Measurements from ENCODE around the gene MAP1LC3B.
"Not testable (repeated sequence)": the region's sequence is repeated elsewhere in the genome, so short reads cannot be mapped to it uniquely, and the experiment has no call there.

MAP1LC3B gene

DNA sequence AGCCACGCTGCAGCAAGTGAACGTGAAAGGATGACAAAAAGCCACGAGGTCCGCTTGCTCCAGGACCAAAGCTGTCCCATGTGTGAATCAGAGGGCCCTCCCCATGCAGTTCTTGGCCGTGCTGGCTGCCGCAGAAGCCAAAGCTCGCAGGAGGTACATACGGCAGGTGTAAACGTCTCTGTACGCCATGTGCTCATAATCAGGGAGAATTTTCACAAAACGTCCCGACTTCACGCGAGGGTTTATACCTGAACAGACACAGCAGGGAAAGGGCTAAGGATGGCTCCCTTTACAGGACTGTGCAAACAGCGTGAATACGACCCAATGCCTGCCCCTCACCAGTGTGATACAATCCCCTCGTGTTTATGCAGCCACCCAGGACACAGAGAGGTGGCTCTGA is 33.9 kb upstream of the MAP1LC3B start:
- no peak overlapping the region for H3K4me3 ChIP-seq (ENCODE audit: low read depth, low read length)
- DNase-seq (ENCODE audit: low read depth, low spot score) = no peak
- POLR2A ChIA-PET = no interaction called here
- TF ChIP-seq, protein P1, sequence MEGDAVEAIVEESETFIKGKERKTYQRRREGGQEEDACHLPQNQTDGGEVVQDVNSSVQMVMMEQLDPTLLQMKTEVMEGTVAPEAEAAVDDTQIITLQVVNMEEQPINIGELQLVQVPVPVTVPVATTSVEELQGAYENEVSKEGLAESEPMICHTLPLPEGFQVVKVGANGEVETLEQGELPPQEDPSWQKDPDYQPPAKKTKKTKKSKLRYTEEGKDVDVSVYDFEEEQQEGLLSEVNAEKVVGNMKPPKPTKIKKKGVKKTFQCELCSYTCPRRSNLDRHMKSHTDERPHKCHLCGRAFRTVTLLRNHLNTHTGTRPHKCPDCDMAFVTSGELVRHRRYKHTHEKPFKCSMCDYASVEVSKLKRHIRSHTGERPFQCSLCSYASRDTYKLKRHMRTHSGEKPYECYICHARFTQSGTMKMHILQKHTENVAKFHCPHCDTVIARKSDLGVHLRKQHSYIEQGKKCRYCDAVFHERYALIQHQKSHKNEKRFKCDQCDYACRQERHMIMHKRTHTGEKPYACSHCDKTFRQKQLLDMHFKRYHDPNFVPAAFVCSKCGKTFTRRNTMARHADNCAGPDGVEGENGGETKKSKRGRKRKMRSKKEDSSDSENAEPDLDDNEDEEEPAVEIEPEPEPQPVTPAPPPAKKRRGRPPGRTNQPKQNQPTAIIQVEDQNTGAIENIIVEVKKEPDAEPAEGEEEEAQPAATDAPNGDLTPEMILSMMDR (IDR thresholded peaks at IDR 0.05; ENCODE audit: insufficient read depth, low read length, missing control alignments) = no peak
- CTCF ChIA-PET = interaction anchor here (1.0 to 1.9 kb wide), 2 partner anchors 9 to 60 kb away, joined by 3 to 4 read pairs; no protein-coding TSS in a partner anchor

DNA sequence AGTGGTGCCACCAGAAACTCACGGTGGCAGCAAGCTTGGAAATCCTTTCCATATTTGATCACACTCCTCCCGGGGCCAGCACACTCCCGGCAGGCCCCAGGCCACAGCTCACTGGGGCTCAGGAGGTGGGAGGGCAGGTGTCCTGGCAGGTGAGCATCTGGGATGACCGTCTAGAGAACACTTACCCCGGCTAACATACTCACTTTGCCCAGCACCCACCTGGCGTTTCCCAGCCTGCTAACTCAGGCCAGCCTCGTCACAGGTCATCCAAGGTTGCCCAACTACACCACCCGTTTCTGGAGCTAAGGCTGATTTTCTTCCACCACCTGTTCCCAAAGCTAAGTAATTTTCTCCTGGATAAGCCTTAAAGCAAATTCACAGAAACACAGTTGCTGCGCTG is 33.4 kb upstream of the MAP1LC3B start:
- ChIA-PET POLR2A (no interaction called here), CTCF (interaction anchor here (1.9 kb wide), 1 partner anchor 61 kb away, joined by 4 read pairs; no protein-coding TSS in a partner anchor)
- DNase-seq (ENCODE audit: low read depth, low spot score) = no peak
- no peak overlapping the region for H3K4me3 ChIP-seq (ENCODE audit: low read depth, low read length)
- TF ChIP-seq, protein P1 (IDR thresholded peaks at IDR 0.05; ENCODE audit: insufficient read depth, low read length, missing control alignments) = no peak

DNA sequence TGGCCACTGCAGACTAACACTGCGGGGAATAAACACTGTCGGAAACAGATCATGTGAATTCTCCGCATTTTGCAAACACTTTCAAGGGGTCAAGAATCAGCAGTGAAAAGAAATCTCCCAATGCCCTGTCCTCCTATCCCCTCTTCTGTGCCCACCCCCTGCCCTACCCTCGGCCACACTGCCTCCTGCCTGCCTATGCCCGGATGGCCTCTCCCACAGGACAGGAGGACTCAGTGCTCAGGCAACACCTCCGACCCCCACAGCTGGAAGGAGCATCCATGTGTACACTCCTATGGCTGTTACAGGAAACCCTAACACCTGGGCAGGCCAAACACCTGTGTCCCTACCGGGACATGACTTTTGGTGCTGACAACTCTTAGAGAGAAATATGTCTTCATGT is 33.0 kb upstream of the MAP1LC3B start:
- no peak for DNase-seq (ENCODE audit: low read depth, low spot score)
- TF ChIP-seq, protein P1 (IDR thresholded peaks at IDR 0.05; ENCODE audit: insufficient read depth, low read length, missing control alignments) = no peak
- CTCF ChIA-PET = interaction anchor here (1.9 kb wide), 1 partner anchor 61 kb away, joined by 4 read pairs; no protein-coding TSS in a partner anchor
- POLR2A ChIA-PET = no interaction called here
- H3K4me3 ChIP-seq (ENCODE audit: low read depth, low read length) = no peak overlapping the region

DNA sequence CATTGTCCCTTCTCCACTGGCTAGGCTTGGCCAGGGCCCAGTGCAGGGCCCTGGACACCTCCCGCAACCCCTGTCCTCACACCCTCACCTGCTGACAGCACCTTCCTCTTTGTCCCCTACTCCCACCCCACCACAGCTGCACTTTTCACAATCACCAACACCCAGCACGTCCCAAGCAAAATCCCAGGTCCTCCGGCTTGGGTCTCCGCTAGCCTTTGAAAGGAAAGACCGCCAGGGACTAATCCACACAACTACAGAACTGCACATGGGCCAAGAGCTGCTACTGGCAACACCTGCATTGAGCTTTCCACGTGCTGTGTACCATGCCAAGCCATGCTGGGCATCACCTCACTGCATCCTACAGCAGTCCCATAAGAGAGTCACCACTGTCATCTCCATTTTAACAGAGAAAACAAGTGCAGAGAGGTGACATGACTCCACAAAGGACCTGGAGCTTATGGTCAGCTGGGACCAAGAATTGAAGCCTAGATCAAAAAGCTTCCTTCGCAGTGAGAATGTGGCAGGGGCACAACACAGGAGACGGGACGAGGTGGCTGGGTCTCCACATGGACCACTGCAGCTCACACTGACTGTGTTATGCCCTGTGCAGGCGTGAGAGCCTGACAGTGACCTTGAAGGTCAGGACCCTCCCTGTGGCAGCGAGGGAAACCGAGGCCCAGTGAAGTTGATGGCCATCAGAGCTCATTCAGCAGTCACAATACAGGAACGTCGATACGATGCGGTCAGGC is 31.1 kb upstream of the MAP1LC3B start:
- no peak for DNase-seq (ENCODE audit: low read depth, low spot score)
- CTCF ChIA-PET = interaction anchor here (0.7 to 2.1 kb wide), 5 partner anchors 12 to 298 kb away, joined by 3 to 5 read pairs (median 3); partner anchors contain the start of gene C16orf95
- POLR2A ChIA-PET = no interaction called here
- TF ChIP-seq, protein P1 (IDR thresholded peaks at IDR 0.05; ENCODE audit: insufficient read depth, low read length, missing control alignments) = no peak
- H3K4me3 ChIP-seq (ENCODE audit: low read depth, low read length) = no peak overlapping the region

DNA sequence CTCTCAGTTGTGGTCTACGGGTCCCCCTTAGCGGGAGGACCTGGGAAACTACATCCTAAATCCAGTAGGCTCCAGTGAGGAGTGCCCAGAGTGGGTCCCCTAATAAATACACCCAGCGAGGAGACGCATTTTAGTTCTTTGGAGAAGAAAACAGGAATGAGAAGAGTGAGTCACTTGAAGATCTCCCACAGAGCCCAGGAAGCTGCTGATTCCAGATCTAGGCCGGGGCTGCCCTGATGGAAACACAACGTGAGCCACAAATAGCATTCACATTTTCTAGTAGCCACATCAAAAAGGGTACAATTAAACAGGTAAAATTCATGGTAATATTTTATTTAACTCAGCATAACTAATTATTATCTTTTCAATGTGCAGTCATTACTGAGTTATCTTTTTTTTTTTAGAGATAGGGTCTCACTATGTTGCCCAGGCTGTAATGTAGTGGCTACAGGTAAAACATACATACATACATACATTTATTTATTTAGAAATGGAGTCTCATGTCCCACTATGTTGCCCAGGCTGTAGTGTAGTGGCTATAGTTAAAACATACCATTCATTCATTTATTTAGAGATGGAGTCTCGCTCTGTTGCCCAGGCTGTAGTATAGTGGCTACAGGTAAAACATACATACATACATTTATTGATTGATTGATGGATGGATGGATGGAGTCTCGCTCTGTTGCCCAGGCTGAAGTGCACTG is 30.1 kb upstream of the MAP1LC3B start:
- POLR2A ChIA-PET = no interaction called here
- H3K4me3 ChIP-seq (ENCODE audit: low read depth, low read length) = no peak overlapping the region
- CTCF ChIA-PET = interaction anchor here (0.7 to 1.6 kb wide), 4 partner anchors 11 to 37 kb away, joined by 3 to 4 read pairs (median 3); no protein-coding TSS in a partner anchor
- TF ChIP-seq, protein P1 (IDR thresholded peaks at IDR 0.05; ENCODE audit: insufficient read depth, low read length, missing control alignments) = no peak
- DNase-seq (ENCODE audit: low read depth, low spot score) = no peak

DNA sequence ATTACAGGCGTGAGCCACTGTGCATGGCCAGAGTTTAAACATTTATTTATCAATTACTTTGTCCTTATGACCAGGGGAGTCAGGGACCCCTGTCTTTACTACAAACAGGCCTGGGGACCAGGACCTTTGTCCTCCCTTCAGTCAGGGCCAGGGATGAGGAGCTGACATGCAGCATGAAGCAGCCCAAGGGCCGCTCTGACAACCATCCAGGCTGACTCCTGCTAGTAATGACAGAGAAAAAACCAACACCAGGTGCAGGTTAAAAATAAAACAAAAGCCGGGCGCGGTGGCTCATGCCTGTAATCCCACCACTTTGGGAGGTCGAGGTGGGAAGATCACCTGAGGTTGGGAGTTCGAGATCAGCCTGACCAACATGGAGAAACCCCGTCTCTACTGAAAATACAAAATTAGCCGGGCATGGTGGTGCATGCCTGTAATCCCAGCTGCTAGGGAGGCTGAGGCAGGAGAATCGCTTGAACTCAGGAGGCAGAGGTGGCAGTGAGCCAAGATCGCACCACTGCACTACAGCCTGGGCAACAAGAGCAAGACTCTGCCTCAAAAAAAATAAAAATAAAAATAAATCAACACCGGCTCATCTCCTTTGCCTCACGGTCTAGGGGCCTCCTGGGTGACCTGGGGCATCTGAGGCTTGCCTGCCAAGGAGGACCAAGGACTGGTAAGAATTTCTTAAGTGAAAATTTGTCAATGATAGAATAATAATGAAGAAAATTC is 29.1 kb upstream of the MAP1LC3B start:
- H3K4me3 ChIP-seq (ENCODE audit: low read depth, low read length); POLR2A ChIA-PET; DNase-seq (ENCODE audit: low read depth, low spot score): not testable (repeated sequence)
- CTCF ChIA-PET = interaction anchor here (0.7 to 1.6 kb wide), 3 partner anchors 10 to 22 kb away, joined by 3 to 4 read pairs (median 3); no protein-coding TSS in a partner anchor

Data from AG04449 (cell line).